Lower leg skin (tissue), 3 donors: Measurements from ENCODE around the gene SERHL2.

Source experiments
- POLR2A ChIP-seq, 2 donors: fragments of 450-650 bp; IDR thresholded peaks; one replicate each; pipeline ENCODE4 v1.6.1; 2016 to 2017; ENCODE audit warnings: antibody characterized with exemption in 2 of 2, mild to moderate bottlenecking in 1 of 2, moderate library complexity in 1 of 2
- TF ChIP-seq, protein P1 (sequence below), 3 donors: fragments of 450-650 bp; IDR thresholded peaks; one replicate each; pipeline ENCODE4 v1.5.1; 2016; ENCODE audit warnings: antibody characterized with exemption in 3 of 3, mild to moderate bottlenecking in 3 of 3, moderate library complexity in 2 of 3

DNA sequence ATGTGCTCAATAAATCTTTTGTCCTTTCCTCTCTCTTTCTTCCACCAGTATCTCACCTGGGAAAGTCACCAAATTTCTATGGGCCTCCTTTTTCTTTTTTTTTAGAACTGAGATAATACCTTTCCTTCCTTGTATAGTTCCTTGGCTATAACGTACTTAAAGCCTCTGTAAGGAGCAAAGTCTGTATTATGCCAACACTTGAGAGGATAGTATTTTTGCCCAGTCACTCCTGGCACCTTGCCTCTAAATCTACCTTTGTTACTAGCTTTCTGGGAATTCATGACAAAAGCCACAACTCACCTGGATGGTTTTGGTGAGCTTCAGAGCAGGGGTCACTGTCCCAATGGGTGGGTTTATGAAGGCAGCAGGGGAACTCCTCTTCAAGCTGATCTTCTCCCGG is 48.7 kb downstream of the SERHL2 start:
- TF ChIP-seq, protein P1, sequence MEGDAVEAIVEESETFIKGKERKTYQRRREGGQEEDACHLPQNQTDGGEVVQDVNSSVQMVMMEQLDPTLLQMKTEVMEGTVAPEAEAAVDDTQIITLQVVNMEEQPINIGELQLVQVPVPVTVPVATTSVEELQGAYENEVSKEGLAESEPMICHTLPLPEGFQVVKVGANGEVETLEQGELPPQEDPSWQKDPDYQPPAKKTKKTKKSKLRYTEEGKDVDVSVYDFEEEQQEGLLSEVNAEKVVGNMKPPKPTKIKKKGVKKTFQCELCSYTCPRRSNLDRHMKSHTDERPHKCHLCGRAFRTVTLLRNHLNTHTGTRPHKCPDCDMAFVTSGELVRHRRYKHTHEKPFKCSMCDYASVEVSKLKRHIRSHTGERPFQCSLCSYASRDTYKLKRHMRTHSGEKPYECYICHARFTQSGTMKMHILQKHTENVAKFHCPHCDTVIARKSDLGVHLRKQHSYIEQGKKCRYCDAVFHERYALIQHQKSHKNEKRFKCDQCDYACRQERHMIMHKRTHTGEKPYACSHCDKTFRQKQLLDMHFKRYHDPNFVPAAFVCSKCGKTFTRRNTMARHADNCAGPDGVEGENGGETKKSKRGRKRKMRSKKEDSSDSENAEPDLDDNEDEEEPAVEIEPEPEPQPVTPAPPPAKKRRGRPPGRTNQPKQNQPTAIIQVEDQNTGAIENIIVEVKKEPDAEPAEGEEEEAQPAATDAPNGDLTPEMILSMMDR (IDR thresholded peaks at IDR 0.05): no peak
- no peak for TF ChIP-seq POLR2A (IDR thresholded peaks at IDR 0.05)
